Bronchus fibroblast of lung (primary cell): Measurements from ENCODE around the gene SLC7A6OS. TPM values are rescaled to one million over a fixed set of nuclear protein-coding genes. Genes with fewer than 3 reads are reported as not detected.

Experiments
- total RNA-seq: library from RNA; depleted of rRNA; stranded (reverse); fragments of >200 nt; gene quantifications from 2 replicates; pipeline ENCODE4 v1.2.3, GENCODE V29; 2015

The SLC7A6OS gene
- 8.3 and 11.3 TPM in 2 replicates for total RNA-seq

GRCh38 chr16:68310774-68311511 is at the start of gene SLC7A6OS, which contains the start of gene PRMT7:
Gene SLC7A6OS (minus strand): TSS chr16:68310946. CDS start chr16:68310926, 20 bp downstream.
Gene PRMT7 (plus strand): TSS chr16:68311019. CDS start chr16:68315980, 4,961 bp downstream.

GRCh38 chr16:68264128-68265077 is 46.3 kb downstream of the SLC7A6OS start, which contains the start of gene SLC7A6:
Gene SLC7A6 (plus strand): TSS chr16:68264526. CDS start chr16:68274727, 10,201 bp downstream.

Other genes with a start within 250 kb of the SLC7A6OS start
- 9.1 and 10.9 TPM in 2 replicates for gene NFATC3, start 225.6 kb downstream of the SLC7A6OS start, total RNA-seq
- gene ESRP2, start 74.8 kb downstream of the SLC7A6OS start, total RNA-seq, result 0.30 and 0.50 TPM in 2 replicates
- gene PLA2G15, start 65.6 kb downstream of the SLC7A6OS start, total RNA-seq, result 17.5 and 18.7 TPM in 2 replicates
- gene SLC7A6, start 46.4 kb downstream of the SLC7A6OS start, total RNA-seq, result 9.7 and 12.8 TPM in 2 replicates
- 35.0 and 48.8 TPM in 2 replicates for gene PRMT7, start 73 bp upstream of the SLC7A6OS start, total RNA-seq
- under 0.01 TPM in 1 of 2 replicates, not detected in the other for gene SMPD3, start 137.6 kb upstream of the SLC7A6OS start, total RNA-seq
- gene ZFP90, start 228.3 kb upstream of the SLC7A6OS start, total RNA-seq, result 22.4 and 35.0 TPM in 2 replicates